Glomerular visceral epithelial cell (primary cell): ENCODE results near the gene CRISPLD2.

Source experiments
- DNase-seq: peaks from one replicate; pipeline ENCODE4 v3.0.0-alpha.2; 2016; ENCODE audit errors: extremely low spot score

CRISPLD2 gene

GRCh38 chr16:84884246-84884595, 64.4 kb downstream of the CRISPLD2 start:
- no peak for DNase-seq

GRCh38 chr16:84884596-84885341, 65.0 kb downstream of the CRISPLD2 start:
- no peak for DNase-seq

GRCh38 chr16:84885342-84885910, 65.6 kb downstream of the CRISPLD2 start:
- no peak for DNase-seq

- no peak for DNase-seq
Measured at GRCh38 chr16:84886497-84887090, 66.8 kb downstream of the CRISPLD2 start.

GRCh38 chr16:84887207-84887606, 67.4 kb downstream of the CRISPLD2 start:
- DNase-seq = no peak

GRCh38 chr16:84888450-84888849, 68.7 kb downstream of the CRISPLD2 start:
- DNase-seq = no peak

GRCh38 chr16:84889066-84889465, 69.3 kb downstream of the CRISPLD2 start:
- no peak for DNase-seq

- no peak for DNase-seq
Measured at GRCh38 chr16:84890427-84890826, 70.6 kb downstream of the CRISPLD2 start.

- no peak for DNase-seq
Measured at GRCh38 chr16:84891149-84891795, 71.5 kb downstream of the CRISPLD2 start.

- no peak for DNase-seq
Measured at GRCh38 chr16:84892097-84892496, 72.3 kb downstream of the CRISPLD2 start.

- no peak for DNase-seq
Measured at GRCh38 chr16:84893467-84893848, 73.7 kb downstream of the CRISPLD2 start.

- no peak for DNase-seq
Measured at GRCh38 chr16:84893849-84894599, 74.2 kb downstream of the CRISPLD2 start.

- DNase-seq = no peak
Measured at GRCh38 chr16:84895016-84895415, 75.2 kb downstream of the CRISPLD2 start.

- no peak for DNase-seq
Measured at GRCh38 chr16:84896847-84897246, 77.1 kb downstream of the CRISPLD2 start.

- DNase-seq = no peak
Measured at GRCh38 chr16:84897911-84898377, 78.2 kb downstream of the CRISPLD2 start.

GRCh38 chr16:84898447-84898846, 78.7 kb downstream of the CRISPLD2 start:
- no peak for DNase-seq

- DNase-seq = no peak
Measured at GRCh38 chr16:84899414-84899813, 79.6 kb downstream of the CRISPLD2 start.

- DNase-seq = no peak
Measured at GRCh38 chr16:84905965-84906460, 86.2 kb downstream of the CRISPLD2 start.

- DNase-seq = no peak
Measured at GRCh38 chr16:84907051-84907450, 87.3 kb downstream of the CRISPLD2 start.

- peak; percentile 20 for DNase-seq
Measured at GRCh38 chr16:84907575-84907974, 87.8 kb downstream of the CRISPLD2 start.

- DNase-seq = no peak
Measured at GRCh38 chr16:84909476-84910085, 89.8 kb downstream of the CRISPLD2 start.
